Measurements from ENCODE around the gene P2RX6.
"Not testable (repeated sequence)": the region's sequence is repeated elsewhere in the genome, so short reads cannot be mapped to it uniquely, and the experiment has no call there.

P2RX6 gene

DNA sequence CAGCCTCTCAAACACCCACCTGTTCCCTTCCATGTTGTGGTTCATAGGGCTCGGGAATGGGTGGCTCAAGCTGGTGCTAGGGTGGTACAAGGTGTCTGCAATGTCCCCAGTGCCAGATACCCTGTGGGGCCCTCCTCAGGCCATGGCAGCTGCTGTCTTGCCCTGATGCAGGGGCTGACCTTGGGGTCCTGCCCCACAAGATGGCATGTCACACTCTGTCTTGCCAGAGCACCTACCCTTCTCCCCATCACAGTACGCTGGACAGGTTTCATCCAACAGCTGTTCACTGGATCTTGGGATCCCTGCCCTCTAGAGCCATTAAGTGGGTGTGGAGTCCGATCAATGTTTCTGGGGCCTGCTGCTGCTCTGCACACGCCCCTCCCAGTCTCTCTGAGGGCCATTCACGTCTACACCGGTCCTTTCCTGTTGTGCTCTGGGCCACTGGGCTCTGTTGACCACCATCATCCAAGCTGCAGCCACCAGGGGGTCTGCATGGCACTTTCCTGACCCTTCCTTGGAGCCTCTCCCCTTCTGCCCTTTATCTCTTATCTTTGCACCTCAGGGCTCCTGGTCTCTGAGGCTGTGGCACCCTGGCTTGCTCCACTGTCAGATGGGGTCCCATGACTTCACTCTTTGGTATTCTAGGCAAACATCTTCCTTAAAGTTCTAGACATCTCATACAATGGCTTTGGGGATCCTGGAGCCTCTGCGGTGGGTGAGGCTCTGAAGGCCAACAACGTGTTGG, 37.9 kb downstream of the P2RX6 start:
- TF ChIP-seq CTBP1 (IDR thresholded peaks at IDR 0.05; ENCODE audit: borderline replicate concordance) (no peak), FOXK2 (IDR thresholded peaks at IDR 0.05) (no peak), ZNF384 (IDR thresholded peaks at IDR 0.05) (no peak), FOXA1 (IDR thresholded peaks at IDR 0.05) (no peak), HDGF (IDR thresholded peaks at IDR 0.05; ENCODE audit: borderline replicate concordance) (no peak), TARDBP (IDR thresholded peaks at IDR 0.05) (no peak), NFRKB (IDR thresholded peaks at IDR 0.05) (no peak), BHLHE40 (IDR thresholded peaks at IDR 0.05; ENCODE audit: borderline replicate concordance) (no peak), L3MBTL2 (conservative IDR thresholded peaks at IDR 0.05) (no peak), SUZ12 (IDR thresholded peaks at IDR 0.05) (no peak)
- TF ChIP-seq, protein P1, sequence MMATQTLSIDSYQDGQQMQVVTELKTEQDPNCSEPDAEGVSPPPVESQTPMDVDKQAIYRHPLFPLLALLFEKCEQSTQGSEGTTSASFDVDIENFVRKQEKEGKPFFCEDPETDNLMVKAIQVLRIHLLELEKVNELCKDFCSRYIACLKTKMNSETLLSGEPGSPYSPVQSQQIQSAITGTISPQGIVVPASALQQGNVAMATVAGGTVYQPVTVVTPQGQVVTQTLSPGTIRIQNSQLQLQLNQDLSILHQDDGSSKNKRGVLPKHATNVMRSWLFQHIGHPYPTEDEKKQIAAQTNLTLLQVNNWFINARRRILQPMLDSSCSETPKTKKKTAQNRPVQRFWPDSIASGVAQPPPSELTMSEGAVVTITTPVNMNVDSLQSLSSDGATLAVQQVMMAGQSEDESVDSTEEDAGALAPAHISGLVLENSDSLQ (IDR thresholded peaks at IDR 0.05) = no peak
- no peak for DNase-seq (ENCODE audit: extremely low spot score)
- ChIA-PET POLR2A (interaction anchor here (0.7 to 2.8 kb wide), 4 partner anchors 50 to 71 kb away, joined by 3 to 9 read pairs (median 5); partner anchors contain the start of genes LZTR1 and THAP7), CTCF (interaction anchor here (0.8 kb wide), 1 partner anchor 23 kb away, joined by 3 read pairs; no protein-coding TSS in a partner anchor)

GRCh38 chr22:21054046-21054713, 39.2 kb downstream of the P2RX6 start:
- TF ChIP-seq ARNT (IDR thresholded peaks at IDR 0.05) (no peak), NFRKB (IDR thresholded peaks at IDR 0.05) (no peak), FOXM1 (IDR thresholded peaks at IDR 0.05; ENCODE audit: borderline replicate concordance) (no peak), LEF1 (IDR thresholded peaks at IDR 0.05; ENCODE audit: borderline replicate concordance) (no peak), TARDBP (IDR thresholded peaks at IDR 0.05) (no peak), ZNF384 (IDR thresholded peaks at IDR 0.05) (no peak), SP1 (IDR thresholded peaks at IDR 0.05) (no peak), ELF4 (IDR thresholded peaks at IDR 0.05) (no peak), FOXK2 (IDR thresholded peaks at IDR 0.05) (no peak), FOXA1 (IDR thresholded peaks at IDR 0.05) (no peak), HDGF (IDR thresholded peaks at IDR 0.05; ENCODE audit: borderline replicate concordance) (no peak), SUZ12 (IDR thresholded peaks at IDR 0.05) (no peak), L3MBTL2 (conservative IDR thresholded peaks at IDR 0.05) (no peak), BHLHE40 (IDR thresholded peaks at IDR 0.05; ENCODE audit: borderline replicate concordance) (no peak), CTBP1 (IDR thresholded peaks at IDR 0.05; ENCODE audit: borderline replicate concordance) (no peak)
- CTCF ChIA-PET = interaction anchor here (0.7 kb wide), 1 partner anchor 10 kb away, joined by 3 read pairs; no protein-coding TSS in a partner anchor
- DNase-seq (ENCODE audit: extremely low spot score) = no peak

DNA sequence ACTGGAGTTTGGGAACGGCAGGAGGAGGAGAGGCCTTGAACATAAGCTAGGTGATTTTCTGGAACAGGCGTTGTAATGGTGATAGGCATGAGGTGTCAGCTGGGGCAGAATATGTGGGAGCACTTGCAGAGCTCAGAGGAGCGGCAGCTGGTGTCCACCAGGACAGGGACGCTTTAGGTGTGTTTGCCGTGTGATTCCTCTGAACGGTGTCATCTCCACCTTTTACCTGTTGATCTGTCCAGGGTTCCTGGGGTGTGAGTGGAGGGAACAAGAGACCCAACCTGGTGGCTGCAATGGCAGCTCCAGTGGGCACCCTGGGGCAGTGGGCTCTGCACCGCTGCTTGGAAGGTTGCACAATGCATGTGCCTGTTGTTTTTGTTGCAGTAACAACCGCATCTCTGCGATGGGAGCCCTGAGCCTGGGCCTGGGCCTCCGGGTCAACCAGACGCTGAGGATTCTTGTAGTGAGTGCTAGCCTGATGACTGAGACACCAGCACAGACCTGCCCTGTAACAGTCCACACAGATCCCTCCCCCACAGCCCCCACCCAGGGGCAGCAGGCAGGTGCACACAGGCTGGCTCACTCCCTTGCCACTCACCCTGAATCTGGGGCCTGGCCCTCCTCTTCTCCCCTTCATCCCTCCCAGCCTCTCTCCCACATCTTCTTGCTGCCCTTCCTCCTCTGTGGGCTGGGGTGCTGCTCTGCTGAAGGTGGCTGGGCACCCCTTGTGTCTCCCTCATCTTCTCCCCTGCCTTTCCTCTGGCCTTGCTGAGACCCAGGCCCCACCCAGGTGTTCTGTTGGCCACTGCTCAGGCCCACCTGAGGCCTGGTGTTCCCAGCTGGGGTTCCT, 40.0 kb downstream of the P2RX6 start:
- POLR2A ChIA-PET = interaction anchor here (1.5 kb wide), 1 partner anchor 9 kb away, joined by 3 read pairs; the partner anchor contains the start of gene LRRC74B
- CTCF ChIA-PET = no interaction called here
- no peak for TF ChIP-seq FOXK2 (IDR thresholded peaks at IDR 0.05)
- TF ChIP-seq, protein P1 (IDR thresholded peaks at IDR 0.05) = no peak
- no peak for DNase-seq (ENCODE audit: extremely low spot score)

More at GRCh38 chr22:21054046-21054713, 39.2 kb downstream of the P2RX6 start:
- POLR2A ChIA-PET = interaction anchor here (1.5 to 2.8 kb wide), 2 partner anchors 8 to 72 kb away, joined by 3 to 9 read pairs; partner anchors contain the start of genes LRRC74B and LZTR1

- no peak for TF ChIP-seq CTBP1 (IDR thresholded peaks at IDR 0.05; ENCODE audit: borderline replicate concordance)
- TF ChIP-seq ARNT (IDR thresholded peaks at IDR 0.05) = no peak
- no peak for TF ChIP-seq SP1 (IDR thresholded peaks at IDR 0.05)
- no peak for TF ChIP-seq TARDBP (IDR thresholded peaks at IDR 0.05)
- TF ChIP-seq FOXA1 (IDR thresholded peaks at IDR 0.05) = no peak
- no peak for TF ChIP-seq L3MBTL2 (conservative IDR thresholded peaks at IDR 0.05)
- TF ChIP-seq FOXM1 (IDR thresholded peaks at IDR 0.05; ENCODE audit: borderline replicate concordance) = no peak
- TF ChIP-seq LEF1 (IDR thresholded peaks at IDR 0.05; ENCODE audit: borderline replicate concordance) = no peak
- TF ChIP-seq NFRKB (IDR thresholded peaks at IDR 0.05) = no peak
- no peak for TF ChIP-seq ELF4 (IDR thresholded peaks at IDR 0.05)
- TF ChIP-seq, protein P1 (IDR thresholded peaks at IDR 0.05) = no peak
- TF ChIP-seq FOXK2 (IDR thresholded peaks at IDR 0.05) = no peak
- ChIA-PET CTCF (interaction anchor here (0.5 kb wide), 1 partner anchor 49 kb away, joined by 4 read pairs; no protein-coding TSS in a partner anchor), POLR2A (interaction anchor here (1.5 kb wide), 1 partner anchor 9 kb away, joined by 3 read pairs; the partner anchor contains the start of gene LRRC74B)
- DNase-seq (ENCODE audit: extremely low spot score) = no peak
Measured at GRCh38 chr22:21055564-21055834, 40.5 kb downstream of the P2RX6 start.

- TF ChIP-seq FOXA1 (IDR thresholded peaks at IDR 0.05) (no peak), ZNF384 (IDR thresholded peaks at IDR 0.05) (no peak), SUZ12 (IDR thresholded peaks at IDR 0.05) (no peak), FOXM1 (IDR thresholded peaks at IDR 0.05; ENCODE audit: borderline replicate concordance) (no peak), HDGF (IDR thresholded peaks at IDR 0.05; ENCODE audit: borderline replicate concordance) (no peak), CTBP1 (IDR thresholded peaks at IDR 0.05; ENCODE audit: borderline replicate concordance) (no peak), SP1 (IDR thresholded peaks at IDR 0.05) (no peak), NFRKB (IDR thresholded peaks at IDR 0.05) (no peak), TARDBP (IDR thresholded peaks at IDR 0.05) (no peak), BHLHE40 (IDR thresholded peaks at IDR 0.05; ENCODE audit: borderline replicate concordance) (no peak), ELF4 (IDR thresholded peaks at IDR 0.05) (no peak), ARNT (IDR thresholded peaks at IDR 0.05) (no peak), L3MBTL2 (conservative IDR thresholded peaks at IDR 0.05) (no peak), FOXK2 (IDR thresholded peaks at IDR 0.05) (no peak), LEF1 (IDR thresholded peaks at IDR 0.05; ENCODE audit: borderline replicate concordance) (no peak)
- TF ChIP-seq, protein P1 (IDR thresholded peaks at IDR 0.05) = no peak
- DNase-seq (ENCODE audit: extremely low spot score) = no peak
- POLR2A ChIA-PET = no interaction called here
- CTCF ChIA-PET = interaction anchor here (0.5 kb wide), 1 partner anchor 49 kb away, joined by 4 read pairs; no protein-coding TSS in a partner anchor
Measured at GRCh38 chr22:21055880-21056319, 40.9 kb downstream of the P2RX6 start.

DNA sequence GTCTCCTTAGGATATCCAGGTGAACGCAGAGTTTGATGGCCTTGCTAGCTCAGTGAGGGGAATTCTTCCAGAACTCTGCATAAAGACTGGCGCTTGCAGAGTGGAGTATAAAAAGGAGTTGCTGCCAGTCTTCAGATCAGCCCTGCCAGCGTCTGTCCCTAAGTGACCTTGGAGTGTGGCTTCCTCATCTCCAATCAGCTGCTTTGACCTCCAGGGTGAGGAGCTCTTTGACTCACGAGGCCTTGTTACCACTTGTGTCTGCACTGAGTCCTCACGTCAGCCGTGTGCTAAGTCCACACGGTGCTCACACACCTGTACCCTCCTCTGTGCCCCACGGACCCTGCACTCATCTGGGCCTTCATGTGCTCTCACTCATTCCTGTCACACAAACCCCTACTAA, 45.4 kb downstream of the P2RX6 start:
- POLR2A ChIA-PET; DNase-seq (ENCODE audit: extremely low spot score); CTCF ChIA-PET: not testable (repeated sequence)

- DNase-seq (ENCODE audit: extremely low spot score); POLR2A ChIA-PET; CTCF ChIA-PET: not testable (repeated sequence)
Measured at GRCh38 chr22:21061660-21062321, 46.8 kb downstream of the P2RX6 start.

- DNase-seq (ENCODE audit: extremely low spot score) = not testable (repeated sequence)
- ChIA-PET CTCF (interaction anchor here (0.6 kb wide), 1 partner anchor 11 kb away, joined by 3 read pairs; no protein-coding TSS in a partner anchor), POLR2A (interaction anchor here (0.9 kb wide), 1 partner anchor 11 kb away, joined by 4 read pairs; no protein-coding TSS in a partner anchor)
Measured at GRCh38 chr22:21064425-21064824, 49.5 kb downstream of the P2RX6 start.
